GM19328 (cell line): ENCODE results near the gene ZNF532.
"Not testable (repeated sequence)": the region's sequence is repeated elsewhere in the genome, so short reads cannot be mapped to it uniquely, and the experiment has no call there.

ENCODE experiments used
- ATAC-seq: cut with Tn5 transposase; IDR thresholded peaks from one replicate; pipeline ENCODE4 v1.9.1; 2021; ENCODE audit warnings: mild to moderate bottlenecking, moderate library complexity; ENCODE audit not compliant: unreplicated experiment

Gene ZNF532

DNA sequence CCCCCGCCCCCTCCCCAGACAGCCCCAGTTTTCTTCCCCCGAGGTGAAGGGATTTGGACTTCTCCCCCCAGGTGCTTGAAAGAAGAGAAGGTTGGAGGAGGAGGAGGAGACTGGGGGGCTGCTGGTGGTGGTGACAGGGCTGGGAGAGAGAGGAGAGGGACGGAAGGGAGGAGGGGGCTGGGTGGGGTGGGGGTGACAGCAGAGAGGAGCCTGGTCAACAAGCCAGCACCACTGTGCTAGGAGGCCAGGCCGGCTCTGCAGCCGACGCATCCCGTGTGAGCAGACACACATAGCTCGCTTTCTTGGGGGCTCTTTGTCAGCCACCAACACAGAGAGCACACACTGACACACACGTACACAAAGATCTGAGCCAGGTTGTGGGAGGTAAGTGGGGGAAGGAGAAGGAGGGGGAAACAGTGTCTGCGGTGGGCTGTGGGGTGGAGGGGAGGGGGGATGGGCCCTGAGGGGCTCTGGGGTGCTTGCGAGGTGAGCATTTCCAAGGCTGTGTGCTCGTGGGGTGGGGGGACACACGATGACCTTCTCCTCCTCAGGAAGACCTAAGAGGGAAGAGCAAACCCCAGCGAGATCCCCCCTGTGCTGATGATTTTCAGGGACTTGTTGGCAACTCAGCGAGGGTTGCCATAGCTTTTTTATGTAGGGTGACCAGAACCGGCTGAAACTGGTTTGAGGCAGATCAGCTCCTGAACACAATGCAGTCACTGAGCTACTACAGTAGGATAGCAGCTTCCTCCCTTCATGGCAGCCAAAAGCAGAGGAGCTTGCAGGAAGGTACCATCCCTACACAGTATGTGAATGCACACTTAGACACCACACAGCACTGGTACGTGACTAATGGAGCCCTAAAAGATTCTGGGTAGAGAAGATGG is at the start of gene ZNF532:
Gene ZNF532 (plus strand): TSS at position 732 of the 887 bp plus-strand sequence. CDS start 53,411 bp downstream, outside the sequence.
- no peak for ATAC-seq

DNA sequence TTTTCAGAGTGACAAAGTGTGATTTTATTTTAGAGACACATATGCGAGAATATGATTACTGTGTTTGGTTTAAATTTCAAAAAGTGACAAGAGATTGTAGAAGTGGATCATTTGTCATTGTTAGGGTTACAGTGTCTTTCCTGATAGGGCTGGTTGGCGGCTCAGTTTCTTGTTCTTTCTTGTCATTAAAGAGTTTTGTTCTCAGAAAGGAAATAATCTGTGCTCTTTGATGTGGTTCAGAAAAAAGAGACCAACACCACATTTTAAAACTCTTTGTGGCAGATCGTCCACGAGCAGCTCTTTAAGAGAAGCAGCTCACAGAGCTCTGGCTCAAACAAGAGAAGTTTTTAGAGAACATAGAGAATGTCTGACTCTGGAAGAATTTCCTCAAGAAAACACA is 45.6 kb upstream of the ZNF532 start:
- ATAC-seq, result no peak

GRCh38 chr18:58820251-58820650 is 44.4 kb upstream of the ZNF532 start:
- no peak for ATAC-seq

GRCh38 chr18:58822944-58823343 is 41.7 kb upstream of the ZNF532 start:
- no peak for ATAC-seq

DNA sequence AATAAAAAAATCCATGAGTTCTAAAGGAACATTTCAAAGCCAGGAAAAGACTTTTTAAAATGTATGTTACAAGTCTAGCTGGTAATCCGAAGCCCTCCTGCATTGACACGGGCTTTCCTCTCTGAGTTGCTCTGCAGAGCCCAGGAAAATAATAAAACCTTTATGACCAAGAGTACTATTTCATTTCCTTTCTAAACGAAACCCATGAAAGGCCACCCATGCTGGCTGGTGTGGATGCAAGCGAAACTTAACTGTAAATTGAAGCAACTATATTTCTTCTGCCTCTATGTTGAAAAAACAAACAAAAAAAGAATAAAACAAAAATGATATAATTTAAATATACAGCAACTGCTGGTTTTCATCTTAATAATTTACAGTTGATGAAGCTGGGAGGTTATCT is 41.3 kb upstream of the ZNF532 start:
- no peak for ATAC-seq

- ATAC-seq, result not testable (repeated sequence)
Measured at GRCh38 chr18:58826926-58827325, 37.8 kb upstream of the ZNF532 start.

GRCh38 chr18:58827428-58827827 is 37.2 kb upstream of the ZNF532 start:
- ATAC-seq, result no peak

GRCh38 chr18:58827886-58828285 is 36.8 kb upstream of the ZNF532 start:
- no peak for ATAC-seq

- no peak for ATAC-seq
Measured at GRCh38 chr18:58828399-58829121, 36.1 kb upstream of the ZNF532 start.

- ATAC-seq, result no peak
Measured at GRCh38 chr18:58829263-58829662, 35.4 kb upstream of the ZNF532 start.

- not testable (repeated sequence) for ATAC-seq
Measured at GRCh38 chr18:58829886-58830285, 34.8 kb upstream of the ZNF532 start.

GRCh38 chr18:58831606-58832005 is 33.1 kb upstream of the ZNF532 start:
- ATAC-seq, result no peak

DNA sequence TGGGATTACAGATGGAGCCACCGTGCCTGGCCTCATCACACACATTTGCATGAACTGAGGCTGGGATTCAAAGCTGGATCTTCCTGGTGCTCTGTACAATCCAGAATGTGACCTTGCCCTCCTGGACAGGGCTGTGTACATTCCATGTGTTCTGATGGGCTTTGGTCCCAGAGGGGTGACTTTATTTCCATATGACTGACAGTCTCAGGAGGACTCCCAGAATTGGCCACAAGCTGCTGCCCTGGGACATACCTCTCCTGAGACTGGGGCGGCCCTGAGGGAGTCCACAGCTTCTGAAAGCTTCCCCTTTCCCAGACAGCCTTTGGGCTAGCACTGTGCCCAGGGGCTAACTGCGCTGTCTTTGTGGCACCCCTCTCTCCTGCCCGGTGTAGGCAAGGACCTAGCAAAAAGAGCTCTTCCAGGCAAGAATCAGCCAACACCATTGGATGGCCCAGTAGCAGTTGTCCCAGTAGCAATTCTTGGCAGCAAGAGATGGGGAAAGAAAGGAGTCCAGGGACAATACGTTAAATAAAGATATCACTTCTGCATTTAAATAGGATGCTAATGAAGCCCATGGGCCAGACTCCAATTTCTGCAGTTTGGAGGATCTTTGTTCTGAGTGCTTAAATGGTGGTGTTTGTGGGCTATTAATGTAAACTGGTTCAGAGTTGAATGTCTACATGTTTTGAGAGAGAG is 26.4 kb upstream of the ZNF532 start:
- no peak for ATAC-seq

DNA sequence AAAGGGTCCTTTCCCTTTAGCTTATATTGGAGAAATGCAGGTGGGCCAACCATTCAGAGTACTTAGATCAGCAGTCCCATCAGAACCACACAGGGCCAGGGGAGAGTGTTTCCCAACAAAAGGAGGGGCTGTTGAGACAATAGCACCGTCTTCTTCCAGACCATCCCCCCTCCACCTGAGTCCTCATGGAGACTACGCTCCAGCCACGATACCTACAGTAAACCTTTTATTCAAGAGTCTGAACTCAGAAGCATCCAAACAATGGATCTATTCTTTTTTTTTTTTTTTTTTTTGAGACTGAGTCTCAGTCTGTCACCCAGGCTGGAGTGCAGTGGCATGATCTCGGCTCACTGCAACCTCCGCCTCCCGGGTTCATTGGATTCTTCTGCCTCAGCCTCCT is 25.7 kb upstream of the ZNF532 start:
- ATAC-seq, result no peak

DNA sequence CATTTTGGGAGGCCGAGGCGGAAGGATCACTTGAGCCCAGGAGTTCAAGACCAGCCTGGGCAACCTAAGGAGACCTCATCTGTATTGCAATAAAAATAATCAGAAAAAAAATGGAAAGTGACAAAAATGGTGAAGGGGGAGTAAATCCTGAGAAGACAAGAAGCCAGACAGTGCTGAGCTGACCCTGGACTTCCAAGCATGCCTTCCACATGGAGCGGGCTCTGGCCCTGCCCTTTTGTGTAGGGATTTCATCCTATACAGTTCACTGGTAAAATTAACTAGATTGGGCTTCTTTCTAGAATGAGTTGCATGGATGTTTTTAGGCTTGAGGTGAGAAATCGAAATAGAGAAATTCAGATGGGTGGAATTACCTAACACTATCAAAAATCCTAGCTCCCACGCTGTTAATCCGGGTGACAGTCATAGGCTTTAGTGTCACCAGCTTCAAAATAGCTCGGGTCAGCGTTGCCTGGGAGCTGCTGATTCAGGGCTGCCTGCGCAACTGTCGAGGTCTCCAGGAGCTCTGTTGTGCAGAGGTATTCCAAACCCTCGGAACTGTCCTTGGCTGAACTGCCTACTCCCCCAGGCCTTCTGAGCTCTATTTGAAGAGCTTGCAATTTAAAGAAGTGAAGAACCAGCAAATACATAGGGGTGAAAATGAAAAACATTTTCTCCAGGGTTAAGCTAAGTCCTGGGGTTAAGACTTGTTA is 21.5 kb upstream of the ZNF532 start:
- no peak for ATAC-seq

GRCh38 chr18:58843688-58844035 is 21.0 kb upstream of the ZNF532 start:
- ATAC-seq, result no peak

GRCh38 chr18:58844871-58845270 is 19.8 kb upstream of the ZNF532 start:
- ATAC-seq, result no peak

DNA sequence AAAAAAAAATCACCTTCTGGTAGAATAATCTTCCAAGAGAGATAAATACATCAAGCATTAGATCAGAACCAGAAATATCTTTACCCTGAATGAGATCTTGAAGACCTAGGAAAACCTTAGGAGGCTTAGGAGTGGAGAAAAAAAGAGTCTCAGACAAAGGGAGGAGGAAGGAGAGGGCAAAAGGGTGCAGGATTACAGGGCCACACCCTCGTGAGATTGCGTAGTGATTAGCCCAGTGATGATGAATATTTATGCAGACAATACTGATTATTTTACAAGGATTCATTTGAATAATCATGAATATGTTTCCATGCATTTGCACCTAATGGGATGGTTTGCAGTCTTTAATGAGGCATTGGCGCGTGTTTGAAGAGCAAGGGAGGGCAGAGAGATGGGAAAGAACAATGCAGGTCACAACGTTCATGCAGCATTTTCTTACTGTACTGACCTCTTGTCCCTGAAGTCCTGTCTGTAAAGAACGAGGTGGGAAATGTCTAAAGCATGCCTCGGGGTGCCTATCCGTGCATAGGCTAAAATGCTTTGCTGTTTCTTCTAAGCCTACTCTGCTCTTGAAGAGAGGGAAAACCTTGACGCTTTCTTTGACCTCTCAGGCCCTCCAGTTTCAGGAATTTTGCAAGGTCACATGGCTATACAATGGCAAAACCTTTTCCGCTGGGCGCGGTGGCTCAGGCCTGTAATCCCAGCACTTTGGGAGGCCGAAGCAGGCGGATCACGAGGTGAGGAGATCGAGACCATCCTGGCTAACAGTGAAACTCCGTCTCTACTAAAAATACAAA is 18.6 kb upstream of the ZNF532 start:
- ATAC-seq, result no peak

- no peak for ATAC-seq
Measured at GRCh38 chr18:58847383-58848071, 17.1 kb upstream of the ZNF532 start.

DNA sequence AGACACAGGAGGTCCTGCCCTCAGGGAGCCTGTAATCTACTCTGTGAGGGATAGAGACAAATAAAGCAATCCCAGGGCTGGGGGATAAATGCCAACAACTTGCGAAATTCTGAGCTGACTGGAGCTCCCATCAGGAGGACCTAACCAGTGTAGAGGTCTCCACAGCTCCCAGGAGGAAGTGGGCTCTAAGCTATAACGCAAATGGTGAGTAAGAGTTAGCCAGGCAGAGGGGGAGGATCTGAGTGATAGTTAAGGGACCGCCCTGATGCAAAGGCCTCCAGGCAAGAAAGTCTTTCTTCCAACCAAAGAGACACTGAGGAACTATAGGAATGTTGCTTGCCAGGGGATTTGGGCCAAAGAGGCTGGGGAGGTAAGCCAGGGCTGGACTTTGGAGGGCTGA is 16.0 kb upstream of the ZNF532 start:
- no peak for ATAC-seq
